Measurements from ENCODE around the gene DHRS9. TPM values are rescaled to one million over a fixed set of nuclear protein-coding genes. Genes with fewer than 3 reads are reported as not detected.
A peak's percentile ranks its signal among the peaks of the same experiment; 100 is the strongest.

Gene DHRS9
- total RNA-seq, 2 experiments from 2014 or later, result not detected

GRCh38 chr2:169106563-169107545 is 37.5 kb downstream of the DHRS9 start:
- DNase-seq (peak in 1 of 14 experiments; percentile 24), ATAC-seq (ENCODE audit: poor library complexity) (no peak)
- H3K27me3 Mint-ChIP-seq, result peaks cover 4% of the 10 kb centered on the region
- POLR2A ChIA-PET, result interaction anchor here (0.5 to 2.6 kb wide), 5 partner anchors 11 to 133 kb away, joined by 3 to 6 read pairs (median 4); no protein-coding TSS in a partner anchor
- CTCF ChIA-PET, result interaction anchor here (1.4 kb wide), 1 partner anchor 25 kb away, joined by 7 read pairs; no protein-coding TSS in a partner anchor
- H3K4me3 ChIP-seq (ENCODE audit: low read length), result no peak overlapping the region
- peaks cover 59% of the 10 kb centered on the region for H3K4me1 Mint-ChIP-seq (ENCODE audit: low read depth)
- H3K9me3 ChIP-seq (ENCODE audit: control insufficient read depth in 1 of 2, insufficient read depth in 1 of 2, low read length in 2 of 2), result no peaks in the 10 kb centered on the region
- H3K9me3 Mint-ChIP-seq, result no peaks in the 10 kb centered on the region
- H3K36me3 ChIP-seq (ENCODE audit: insufficient read depth, low read length), result no peaks in the 10 kb centered on the region
- H3K27me3 ChIP-seq (ENCODE audit: control insufficient read depth in 1 of 2, insufficient read depth in 2 of 2, low read length in 2 of 2), result no peaks in the 10 kb centered on the region
- H3K27ac ChIP-seq (ENCODE audit: low read depth in 1 of 2, low read length in 2 of 2), result no peak overlapping the region
- intact Hi-C loops (cut with DNase I, micrococcal nuclease), result loop anchor here (1.0 to 10.0 kb wide), 3 partner anchors 25 to 820 kb away; no protein-coding TSS in a partner anchor
- no peak for TF ChIP-seq CTCF (IDR thresholded peaks at IDR 0.05)
- peak overlapping the region; percentile 23 for H3K4me3 Mint-ChIP-seq
- peak overlapping the region; percentile 38 for H3K27ac Mint-ChIP-seq
- H3K36me3 Mint-ChIP-seq (ENCODE audit: low read depth), result no peaks in the 10 kb centered on the region
- H3K4me1 ChIP-seq (ENCODE audit: insufficient read depth, low read length), result peaks cover 51% of the 10 kb centered on the region

GRCh38 chr2:169107645-169108044 is 38.3 kb downstream of the DHRS9 start:
- Histone ChIP-seq H3K36me3 (ENCODE audit: insufficient read depth, low read length) (no peaks in the 10 kb centered on the region), H3K4me3 (ENCODE audit: low read length) (no peak overlapping the region), H3K4me1 (ENCODE audit: insufficient read depth, low read length) (peaks cover 51% of the 10 kb centered on the region), H3K9me3 (ENCODE audit: control insufficient read depth in 1 of 2, insufficient read depth in 1 of 2, low read length in 2 of 2) (no peaks in the 10 kb centered on the region), H3K27ac (ENCODE audit: low read depth in 1 of 2, low read length in 2 of 2) (no peak overlapping the region), H3K27me3 (ENCODE audit: control insufficient read depth in 1 of 2, insufficient read depth in 2 of 2, low read length in 2 of 2) (no peaks in the 10 kb centered on the region)
- ChIA-PET POLR2A (interaction anchor here (0.5 to 2.6 kb wide), 5 partner anchors 12 to 133 kb away, joined by 3 to 6 read pairs (median 4); no protein-coding TSS in a partner anchor), CTCF (interaction anchor here (1.4 kb wide), 1 partner anchor 24 kb away, joined by 7 read pairs; no protein-coding TSS in a partner anchor)
- DNase-seq, result peak in 9 of 14 experiments; percentile 5 to 86 (median 32)
- Mint-ChIP-seq H3K9me3 (no peaks in the 10 kb centered on the region), H3K4me1 (ENCODE audit: low read depth) (peaks cover 59% of the 10 kb centered on the region), H3K4me3 (peak overlapping the region; percentile 66), H3K36me3 (ENCODE audit: low read depth) (no peaks in the 10 kb centered on the region), H3K27ac (peak overlapping the region; percentile 38), H3K27me3 (peaks cover 4% of the 10 kb centered on the region)
- TF ChIP-seq CTCF (IDR thresholded peaks at IDR 0.05), result no peak
- intact Hi-C loops (cut with DNase I, micrococcal nuclease), result loop anchor here (1.0 to 10.0 kb wide), 3 partner anchors 25 to 820 kb away; no protein-coding TSS in a partner anchor
- peak; percentile 91 for ATAC-seq (ENCODE audit: poor library complexity)

- no peaks in the 10 kb centered on the region for H3K27me3 ChIP-seq (ENCODE audit: control insufficient read depth in 1 of 2, insufficient read depth in 2 of 2, low read length in 2 of 2)
- H3K9me3 ChIP-seq (ENCODE audit: control insufficient read depth in 1 of 2, insufficient read depth in 1 of 2, low read length in 2 of 2), result no peaks in the 10 kb centered on the region
- intact Hi-C loops (cut with DNase I, micrococcal nuclease), result loop anchor here (5.0 to 10.0 kb wide), 2 partner anchors 143 to 819 kb away; no protein-coding TSS in a partner anchor
- no peak for DNase-seq
- Mint-ChIP-seq H3K27ac (peak overlapping the region; percentile 38), H3K4me3 (no peak overlapping the region), H3K36me3 (ENCODE audit: low read depth) (no peaks in the 10 kb centered on the region), H3K4me1 (ENCODE audit: low read depth) (peaks cover 56% of the 10 kb centered on the region), H3K27me3 (peaks cover 4% of the 10 kb centered on the region), H3K9me3 (no peaks in the 10 kb centered on the region)
- no peak overlapping the region for H3K27ac ChIP-seq (ENCODE audit: low read depth in 1 of 2, low read length in 2 of 2)
- peaks cover 51% of the 10 kb centered on the region for H3K4me1 ChIP-seq (ENCODE audit: insufficient read depth, low read length)
- H3K36me3 ChIP-seq (ENCODE audit: insufficient read depth, low read length), result no peaks in the 10 kb centered on the region
- no peak for ATAC-seq (ENCODE audit: poor library complexity)
- no peak overlapping the region for H3K4me3 ChIP-seq (ENCODE audit: low read length)
- ChIA-PET POLR2A (interaction anchor here (0.7 to 2.6 kb wide), 6 partner anchors 13 to 134 kb away, joined by 3 to 7 read pairs (median 5); no protein-coding TSS in a partner anchor), CTCF (interaction anchor here (1.4 to 3.0 kb wide), 3 partner anchors 23 to 36 kb away, joined by 7 to 24 read pairs (median 8); no protein-coding TSS in a partner anchor)
- no peak for TF ChIP-seq CTCF (IDR thresholded peaks at IDR 0.05)
Measured at GRCh38 chr2:169108099-169108884, 38.9 kb downstream of the DHRS9 start.

All from CD4-positive, alpha-beta T cell (primary cell).